A172 (cell line): Measurements from ENCODE around the gene ZBTB47. TPM values are rescaled to one million over a fixed set of nuclear protein-coding genes. Genes with fewer than 3 reads are reported as not detected.
A peak's percentile ranks its signal among the peaks of the same experiment; 100 is the strongest.

ENCODE experiments used
- DNase-seq: peaks from one replicate; pipeline ENCODE4 v3.0.0-alpha.2; 2015; ENCODE audit warnings: low spot score
- total RNA-seq: library from RNA; depleted of rRNA; stranded (reverse); fragments of >200 nt; shearing (Covaris generic); gene quantifications from 2 replicates; pipeline ENCODE4 v1.2.3, GENCODE V29; 2014

Gene ZBTB47
- total RNA-seq, 1 experiment from 2014 or later, result 17.9 TPM

DNA sequence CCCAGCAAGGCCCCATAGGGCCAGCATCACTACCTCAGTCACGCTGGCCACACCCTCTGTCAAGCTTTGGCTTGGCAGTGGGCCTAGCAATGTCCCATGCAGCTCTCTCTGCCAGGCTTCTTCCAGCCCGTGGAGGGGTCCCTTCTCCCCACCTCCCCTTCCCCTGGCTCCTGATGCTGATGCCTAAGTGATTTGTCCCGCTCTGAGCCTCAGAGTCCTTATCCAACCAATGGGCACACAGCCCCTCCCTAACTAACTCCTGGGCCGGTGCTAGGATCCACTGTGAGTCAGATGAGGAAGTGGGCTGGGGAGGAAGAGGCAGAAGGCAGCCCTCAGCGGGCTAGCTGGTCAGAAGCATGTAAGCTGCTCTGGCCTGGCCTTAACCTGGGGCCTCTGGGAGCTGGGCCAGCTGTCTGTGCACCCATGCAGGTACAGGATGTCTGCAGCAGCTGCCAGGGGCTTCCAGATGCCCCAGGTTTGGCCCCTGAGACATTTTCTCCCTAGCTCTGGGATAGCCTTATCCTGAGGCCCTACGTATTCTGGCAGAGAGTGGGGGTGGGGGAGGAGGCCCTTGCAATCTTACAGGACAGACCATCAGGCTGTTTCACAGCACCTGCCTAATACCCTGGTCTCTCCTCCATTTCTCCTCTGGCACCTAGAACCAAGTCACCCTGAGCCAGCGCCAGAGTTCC is 740 bp upstream of the ZBTB47 start:
- DNase-seq, result peak; percentile 88

DNA sequence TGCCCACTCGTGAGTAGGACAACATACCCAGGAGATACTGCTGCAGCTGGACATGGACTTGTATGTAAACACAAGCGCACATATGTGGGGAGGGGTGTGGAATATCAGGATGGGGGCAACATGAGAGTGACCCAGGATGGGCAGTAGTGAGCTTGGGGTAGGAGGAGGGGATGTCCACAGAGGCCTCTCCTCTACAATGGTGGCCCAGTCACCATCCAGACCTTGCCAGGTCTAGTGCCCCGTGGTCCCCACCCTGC is 266 bp upstream of the ZBTB47 start:
- peak; percentile 17 for DNase-seq

DNA sequence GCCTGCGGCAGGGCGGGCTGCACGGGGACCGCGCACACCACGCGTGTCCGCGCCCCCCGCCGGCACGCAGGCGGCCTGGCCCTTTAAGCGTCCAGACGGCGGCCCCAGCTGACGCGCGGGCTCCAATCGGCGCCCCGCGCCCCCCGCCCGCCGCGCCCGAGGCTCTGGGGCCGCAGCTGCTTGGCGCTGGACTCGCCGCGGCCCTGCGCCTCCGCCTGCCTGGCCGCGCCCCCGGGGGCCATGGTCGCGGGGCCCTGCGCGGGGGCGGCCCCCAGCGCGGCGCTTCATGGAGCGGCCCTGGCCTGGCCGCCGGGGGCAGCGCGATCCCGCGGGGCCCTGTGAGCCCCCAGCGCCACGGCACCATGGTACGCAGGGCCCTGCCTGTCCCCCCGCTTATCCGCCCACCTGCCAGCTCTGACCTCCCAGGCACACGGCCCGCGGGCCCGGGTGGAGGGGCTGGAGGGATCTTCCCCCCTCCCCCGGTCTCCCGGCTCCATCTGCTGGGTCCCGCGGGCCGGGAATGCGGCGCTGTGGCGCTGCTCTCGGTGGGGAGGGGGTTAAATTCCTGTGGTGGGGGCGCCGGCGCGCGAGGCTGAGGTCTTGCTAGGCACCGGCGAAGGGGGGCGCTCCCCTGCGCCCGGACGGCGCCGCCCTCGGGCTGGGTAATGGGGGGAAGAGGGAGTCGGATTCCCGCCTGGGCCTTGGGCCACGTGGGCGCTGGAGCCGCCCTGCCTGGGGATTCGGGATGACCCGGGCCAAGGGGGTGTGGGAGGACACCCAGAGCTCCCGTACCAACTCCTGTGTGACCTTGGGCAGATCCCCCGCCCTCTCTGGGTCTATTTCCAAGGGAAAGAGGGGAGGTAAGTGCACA is 1.1 kb downstream of the ZBTB47 start:
- DNase-seq, result peak; percentile 28

DNA sequence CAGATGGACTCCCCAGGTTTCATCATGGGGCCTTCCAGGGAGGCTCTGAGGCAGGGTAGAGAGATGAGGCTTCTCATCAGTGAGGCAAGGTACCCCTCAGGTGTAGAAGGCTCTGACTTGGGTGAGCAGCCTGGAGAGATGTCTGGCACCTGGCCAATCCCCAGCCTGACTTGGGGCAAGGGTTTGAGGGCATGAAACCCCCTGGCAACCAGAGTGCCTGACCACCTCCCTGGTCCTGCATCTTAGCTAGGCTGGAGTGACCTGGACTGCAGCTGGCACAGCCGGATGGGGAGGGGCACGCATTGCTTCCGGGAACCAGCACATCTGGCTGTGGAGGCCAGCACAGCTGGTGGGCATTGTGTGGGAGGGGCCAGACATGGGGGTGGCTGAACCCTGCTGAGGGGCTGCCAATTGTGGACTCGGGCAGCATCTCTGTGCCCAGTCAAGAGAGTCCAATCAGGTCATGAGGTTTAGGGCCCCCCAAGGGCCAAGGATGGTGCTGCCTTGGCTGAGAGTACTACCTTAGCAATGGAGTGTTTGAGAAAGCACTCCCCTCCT is 1.9 kb downstream of the ZBTB47 start:
- DNase-seq, result no peak

DNA sequence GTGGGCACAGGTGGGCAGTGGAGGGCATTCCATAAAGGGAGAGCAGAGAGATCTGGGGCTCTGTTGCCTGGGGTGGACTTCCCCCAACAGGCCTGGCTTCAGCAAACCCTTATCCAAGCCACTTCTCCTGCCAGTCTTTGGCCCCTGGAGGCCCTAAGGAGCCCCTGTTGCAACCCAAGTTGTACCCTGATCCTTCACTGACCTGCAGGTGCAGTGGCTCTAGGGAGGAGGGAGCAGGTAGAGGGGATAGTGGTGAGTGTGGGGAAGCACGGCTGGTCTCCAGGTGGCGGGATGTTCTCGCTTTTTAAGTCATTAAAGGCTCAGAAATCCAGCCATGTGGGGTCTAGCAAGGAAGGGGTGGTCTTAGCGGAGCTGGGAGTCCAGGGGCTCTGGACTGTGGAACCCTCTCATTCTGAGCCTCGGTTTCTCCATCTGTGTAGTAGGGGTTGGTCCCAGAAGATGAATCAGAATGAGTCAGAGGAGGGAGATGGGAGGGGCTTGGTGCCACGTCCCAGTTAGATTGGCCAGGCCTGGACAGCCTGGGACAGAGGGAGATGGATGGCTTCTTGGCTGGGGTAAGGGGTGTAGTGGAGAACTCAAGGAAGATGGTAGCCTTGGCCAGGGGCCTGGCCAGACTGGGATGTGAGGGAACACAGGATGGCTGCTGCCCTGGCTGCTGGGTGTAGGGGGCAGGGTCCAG is 2.6 kb downstream of the ZBTB47 start:
- DNase-seq, result peak; percentile 61

DNA sequence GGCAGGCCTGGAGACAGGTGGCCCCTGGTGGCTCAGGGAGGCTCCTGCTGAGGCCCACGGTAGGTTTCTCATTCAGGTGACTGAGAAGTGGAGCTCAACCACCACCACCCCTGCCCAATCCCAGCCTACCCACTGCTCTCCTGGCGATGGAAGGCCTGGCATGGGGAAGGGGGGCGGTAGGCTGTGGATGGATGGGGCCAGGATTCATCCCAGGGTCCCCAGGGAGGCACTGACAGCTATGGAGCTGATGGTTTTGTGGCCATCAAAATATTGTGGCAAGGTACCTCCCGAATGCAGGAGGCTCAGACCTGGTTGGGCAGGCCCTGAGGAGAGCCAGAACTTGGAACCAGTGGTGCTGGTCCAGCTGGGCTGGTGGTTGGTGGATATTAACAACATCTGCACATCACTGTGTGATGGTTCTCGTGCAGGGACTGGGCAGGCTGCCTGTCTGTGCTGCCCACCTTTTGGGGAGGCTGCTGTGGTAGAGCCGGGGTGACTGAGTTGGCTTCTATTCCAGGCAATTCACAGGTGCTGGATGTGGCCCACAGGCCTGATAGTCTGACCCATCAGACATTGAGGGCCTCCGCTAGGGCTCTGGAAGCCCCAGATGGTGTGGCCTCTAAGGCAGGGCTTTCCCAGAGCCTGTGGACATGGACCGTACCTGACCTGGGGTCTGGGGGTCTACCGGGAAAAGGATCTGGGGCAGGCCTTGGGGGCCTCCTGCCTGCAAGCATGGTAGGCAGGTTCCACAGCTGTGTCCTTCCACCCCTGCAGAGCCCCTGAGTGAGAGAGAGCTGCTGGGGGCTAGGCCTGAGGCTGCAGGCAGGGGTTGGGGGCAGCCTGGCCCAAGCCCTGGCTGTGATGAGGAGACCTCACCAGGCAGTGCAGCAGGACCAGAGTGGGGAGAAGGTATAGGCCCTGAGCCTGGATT is 3.4 kb downstream of the ZBTB47 start:
- no peak for DNase-seq

DNA sequence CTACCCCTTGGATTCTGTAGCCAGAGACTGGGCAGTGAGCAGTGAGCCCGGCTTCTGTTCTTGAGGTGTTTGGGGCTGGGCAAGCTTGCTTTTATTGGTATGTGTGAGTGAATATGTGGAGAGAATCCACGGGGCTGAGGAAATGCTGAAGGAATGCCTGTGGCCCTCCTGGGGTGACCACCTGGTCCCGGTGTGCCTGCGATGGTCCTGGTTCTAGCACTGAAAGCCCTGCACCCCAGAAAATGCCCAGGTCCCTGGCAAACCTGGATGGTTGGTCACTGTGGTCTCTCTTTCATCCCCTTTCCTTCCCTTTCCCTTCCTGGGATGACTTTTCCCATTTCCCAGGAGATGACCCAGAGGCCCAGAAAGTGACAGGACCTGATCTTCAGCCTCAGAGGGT is 4.2 kb downstream of the ZBTB47 start:
- no peak for DNase-seq

DNA sequence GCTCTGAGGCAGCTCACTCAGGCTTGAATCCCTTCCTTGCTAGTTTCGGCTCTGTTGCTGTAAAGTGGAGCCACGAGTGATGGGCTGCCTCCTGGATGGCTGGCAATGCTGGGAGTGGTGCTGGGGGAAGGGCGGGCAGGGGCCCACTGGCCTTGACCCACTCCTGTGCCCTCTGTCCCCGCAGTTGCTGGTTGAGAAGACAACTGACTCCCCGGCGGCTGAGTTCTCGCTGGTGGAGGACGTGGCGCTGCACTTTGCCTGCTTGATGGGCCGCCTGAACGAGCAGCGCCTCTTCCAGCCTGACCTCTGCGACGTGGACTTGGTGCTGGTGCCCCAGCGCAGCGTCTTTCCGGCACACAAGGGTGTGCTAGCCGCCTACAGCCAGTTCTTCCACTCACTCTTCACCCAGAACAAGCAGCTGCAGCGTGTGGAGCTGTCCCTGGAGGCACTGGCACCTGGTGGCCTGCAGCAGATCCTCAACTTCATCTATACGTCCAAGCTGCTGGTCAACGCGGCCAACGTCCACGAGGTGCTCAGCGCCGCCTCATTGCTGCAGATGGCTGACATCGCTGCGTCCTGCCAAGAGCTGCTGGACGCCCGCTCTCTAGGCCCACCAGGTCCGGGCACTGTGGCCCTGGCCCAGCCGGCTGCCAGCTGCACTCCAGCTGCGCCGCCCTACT is 4.7 kb downstream of the ZBTB47 start:
- no peak for DNase-seq

DNA sequence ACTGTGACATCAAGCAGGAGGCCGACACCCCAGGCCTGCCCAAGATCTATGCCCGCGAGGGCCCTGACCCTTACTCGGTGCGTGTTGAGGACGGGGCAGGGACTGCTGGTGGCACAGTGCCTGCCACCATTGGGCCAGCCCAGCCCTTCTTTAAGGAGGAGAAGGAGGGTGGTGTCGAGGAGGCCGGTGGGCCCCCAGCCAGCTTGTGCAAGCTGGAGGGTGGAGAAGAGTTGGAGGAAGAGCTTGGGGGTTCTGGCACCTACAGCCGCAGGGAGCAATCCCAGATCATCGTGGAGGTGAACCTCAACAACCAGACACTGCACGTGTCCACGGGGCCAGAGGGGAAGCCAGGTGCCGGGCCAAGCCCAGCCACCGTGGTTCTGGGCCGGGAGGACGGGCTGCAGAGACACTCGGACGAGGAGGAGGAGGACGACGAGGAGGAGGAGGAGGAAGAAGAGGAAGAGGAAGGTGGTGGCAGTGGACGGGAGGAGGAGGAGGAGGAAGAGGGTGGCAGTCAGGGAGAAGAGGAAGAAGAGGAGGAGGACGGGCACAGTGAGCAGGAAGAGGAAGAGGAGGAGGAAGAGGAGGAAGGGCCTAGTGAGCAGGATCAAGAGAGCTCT is 5.4 kb downstream of the ZBTB47 start:
- DNase-seq, result no peak

DNA sequence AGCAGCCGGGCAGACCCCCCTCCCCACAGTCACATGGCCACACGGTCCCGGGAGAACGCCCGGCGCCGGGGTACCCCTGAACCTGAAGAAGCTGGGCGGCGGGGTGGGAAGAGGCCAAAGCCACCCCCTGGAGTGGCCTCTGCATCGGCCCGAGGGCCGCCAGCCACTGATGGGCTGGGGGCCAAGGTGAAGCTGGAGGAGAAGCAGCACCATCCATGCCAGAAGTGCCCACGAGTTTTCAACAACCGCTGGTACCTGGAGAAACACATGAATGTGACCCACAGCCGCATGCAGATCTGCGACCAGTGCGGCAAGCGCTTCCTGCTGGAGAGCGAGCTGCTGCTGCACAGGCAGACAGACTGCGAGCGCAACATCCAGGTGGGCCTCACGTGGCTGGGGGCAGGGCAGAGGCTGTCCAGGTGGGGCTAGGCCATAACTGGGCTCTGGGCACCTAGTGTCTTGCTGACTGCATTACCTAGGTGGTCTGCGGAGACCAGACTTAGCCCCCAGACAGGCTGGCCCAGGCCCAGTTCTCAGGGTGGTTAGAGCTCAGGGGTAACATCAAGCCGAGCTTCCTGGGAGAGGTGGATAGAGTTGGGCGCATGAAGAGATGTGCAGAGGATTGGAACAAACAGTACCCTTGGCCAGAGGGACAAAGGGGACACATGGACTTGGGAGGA is 6.1 kb downstream of the ZBTB47 start:
- no peak for DNase-seq

DNA sequence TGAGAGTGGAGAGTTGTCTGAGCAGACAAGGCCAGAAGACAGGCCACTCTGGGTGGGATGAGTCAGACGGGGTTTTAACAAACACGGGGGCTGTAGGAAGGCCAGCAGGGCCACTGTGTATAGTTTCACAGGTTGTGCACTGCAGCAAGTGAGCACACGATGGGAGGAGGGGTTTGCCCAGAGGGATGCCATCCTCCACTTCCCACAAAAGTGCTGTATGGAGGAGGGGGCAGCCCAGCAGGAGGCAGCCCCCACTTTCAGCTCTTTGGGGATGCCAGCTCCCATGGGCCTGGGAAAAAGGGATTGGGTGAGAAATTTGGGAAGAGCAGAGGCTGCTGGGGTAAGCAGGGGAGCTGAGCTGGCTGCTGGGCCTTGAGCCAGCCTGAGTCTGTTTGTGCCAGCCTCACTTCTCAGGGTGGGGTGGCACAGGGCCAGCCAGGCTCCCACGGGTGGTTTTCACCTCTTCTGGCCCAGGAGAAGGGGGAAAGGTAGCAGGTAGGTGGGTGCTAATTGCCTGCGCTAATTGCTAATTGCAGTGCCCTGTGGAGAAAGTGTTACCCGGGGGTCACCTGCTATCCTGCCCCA is 6.7 kb downstream of the ZBTB47 start:
- DNase-seq, result no peak

DNA sequence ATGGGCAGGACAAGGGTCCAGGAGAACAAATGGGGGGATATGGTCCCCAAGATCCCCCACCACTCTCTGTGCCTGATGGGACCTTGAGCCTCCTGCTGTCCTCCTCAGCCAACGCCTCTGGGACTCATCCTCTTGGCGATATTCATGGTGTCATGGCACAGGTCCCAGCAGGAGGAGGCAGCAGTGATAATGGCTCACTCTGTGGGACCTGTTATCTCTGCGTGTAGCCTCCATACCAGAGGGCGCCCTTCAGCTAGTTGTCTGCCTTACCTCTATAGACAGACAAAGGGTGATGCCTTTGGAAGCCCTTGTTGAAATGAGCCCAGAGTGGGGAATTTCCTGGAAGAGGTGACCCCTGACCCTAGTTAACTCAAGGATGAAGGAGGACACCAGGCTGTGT is 7.4 kb downstream of the ZBTB47 start:
- DNase-seq, result no peak

DNA sequence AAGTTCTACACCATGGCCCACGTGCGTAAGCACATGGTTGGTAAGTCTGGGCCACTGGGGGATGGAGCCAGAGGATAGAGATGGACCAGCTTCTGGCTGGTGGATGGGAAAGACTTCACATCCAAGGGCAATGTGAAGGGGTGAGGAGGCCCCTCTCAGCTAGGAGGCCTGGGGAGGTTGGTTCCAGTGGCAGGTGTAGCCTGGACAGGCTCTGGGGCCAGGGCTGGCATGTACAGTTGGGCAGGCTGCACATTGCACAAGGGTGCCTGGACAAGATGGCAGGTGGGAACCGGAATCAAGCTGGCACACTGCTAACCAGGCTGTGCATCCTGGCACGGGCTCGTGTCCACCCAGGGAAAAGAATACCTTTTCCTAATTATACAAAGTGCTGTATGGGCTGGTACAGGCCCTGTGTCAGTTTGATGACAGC is 8.1 kb downstream of the ZBTB47 start:
- DNase-seq, result no peak

DNA sequence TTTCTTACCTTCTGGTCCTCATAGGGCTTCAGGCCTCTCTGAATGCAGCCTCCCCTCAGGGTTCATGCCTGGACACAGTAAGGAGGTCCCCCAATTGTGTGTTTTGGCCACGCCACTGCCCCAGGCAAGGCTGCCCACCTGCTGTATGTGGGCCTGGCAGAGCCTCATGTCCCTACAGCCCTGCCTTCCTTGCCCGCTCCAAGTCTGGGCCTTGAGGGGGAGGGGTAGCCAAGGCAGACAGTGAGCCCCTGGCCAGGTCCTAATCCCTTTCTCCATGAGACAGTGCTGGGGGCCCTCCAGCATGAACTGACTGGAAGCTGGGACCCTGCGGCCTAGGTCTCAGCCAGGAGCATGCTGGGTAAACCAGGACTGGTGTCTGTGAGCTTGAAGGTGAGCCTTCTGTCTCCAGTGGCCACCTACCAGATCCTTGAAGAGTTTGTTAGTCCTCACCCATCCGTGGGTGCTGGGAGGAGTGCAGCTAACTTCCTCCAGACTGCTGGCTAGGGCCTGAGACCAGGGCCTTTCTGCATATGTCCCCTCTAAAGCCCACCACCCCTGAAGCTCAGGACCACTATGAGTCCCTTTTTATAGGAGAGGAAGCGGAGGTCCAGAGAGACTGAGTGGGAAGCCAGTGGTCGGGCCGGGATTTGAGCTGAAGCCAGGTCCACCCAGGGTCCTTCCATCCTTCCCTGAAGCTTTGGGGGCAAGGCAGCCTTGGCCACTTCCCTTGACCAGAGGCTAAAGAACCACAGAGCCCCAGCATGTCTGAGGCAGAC is 8.7 kb downstream of the ZBTB47 start:
- DNase-seq, result no peak

DNA sequence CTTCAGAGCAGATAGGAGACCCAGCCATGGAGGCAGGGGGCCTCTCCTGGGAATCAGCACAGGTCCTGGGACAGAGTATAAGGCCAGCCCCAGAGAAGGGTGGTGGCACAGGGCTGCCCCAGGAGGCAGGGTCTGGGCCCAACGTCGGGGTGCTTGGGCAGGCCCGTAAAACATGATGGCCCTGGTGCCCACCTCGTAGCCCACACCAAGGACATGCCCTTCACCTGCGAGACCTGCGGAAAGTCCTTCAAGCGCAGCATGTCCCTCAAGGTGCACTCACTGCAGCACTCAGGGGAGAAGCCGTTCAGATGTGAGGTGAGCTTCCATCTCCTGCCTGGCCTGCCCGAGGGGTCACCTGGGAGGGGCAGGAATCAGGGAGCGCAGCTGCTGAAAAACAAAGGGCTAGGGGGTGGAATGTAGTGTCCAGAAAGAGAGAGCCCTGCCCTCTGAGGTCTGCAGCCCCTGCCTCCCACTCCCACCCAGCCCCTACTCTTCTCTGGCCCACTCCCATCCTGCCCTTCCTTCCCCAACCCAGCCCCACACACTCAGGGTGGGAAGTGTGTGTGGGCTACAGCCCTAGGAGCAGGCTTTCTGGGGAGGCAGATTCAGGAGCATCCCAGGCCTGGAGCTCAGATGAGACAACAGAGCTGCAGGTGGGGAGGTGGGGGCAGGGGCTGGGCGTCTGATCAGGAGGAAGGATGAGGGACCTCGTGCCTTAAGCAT is 9.5 kb downstream of the ZBTB47 start:
- no peak for DNase-seq

DNA sequence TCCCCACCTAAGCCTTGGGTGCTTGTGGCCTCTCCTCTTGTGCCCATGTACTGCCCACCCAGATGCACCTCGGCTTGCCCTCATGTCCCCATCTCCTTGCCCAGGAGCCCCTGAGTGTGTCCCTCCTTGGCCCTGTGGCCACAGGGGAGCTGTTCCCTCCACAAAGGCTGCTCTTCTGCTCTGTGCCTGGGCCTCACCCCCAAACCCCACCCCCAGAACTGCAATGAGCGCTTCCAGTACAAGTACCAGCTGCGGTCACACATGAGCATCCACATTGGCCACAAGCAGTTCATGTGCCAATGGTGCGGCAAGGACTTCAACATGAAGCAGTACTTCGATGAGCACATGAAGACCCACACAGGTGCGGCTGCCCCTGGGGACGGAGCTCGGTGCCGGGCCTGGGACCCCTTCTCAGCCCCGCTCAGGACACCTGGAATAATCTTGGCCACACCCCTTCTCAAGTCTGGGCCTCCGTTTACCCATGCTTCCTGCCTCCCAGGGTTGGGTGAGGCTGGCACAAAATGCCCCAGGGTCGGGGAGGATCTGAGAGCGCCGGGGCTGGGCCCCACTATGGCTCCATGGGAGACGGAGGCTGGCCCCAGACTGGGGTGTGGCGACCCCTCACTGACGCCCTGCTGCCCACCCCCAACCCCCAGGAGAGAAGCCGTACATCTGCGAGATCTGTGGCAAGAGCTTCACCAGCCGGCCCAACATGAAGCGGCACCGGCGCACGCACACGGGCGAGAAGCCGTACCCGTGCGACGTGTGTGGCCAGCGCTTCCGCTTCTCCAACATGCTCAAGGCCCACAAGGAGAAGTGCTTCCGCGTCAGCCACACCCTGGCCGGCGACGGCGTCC is 10.3 kb downstream of the ZBTB47 start:
- no peak for DNase-seq

DNA sequence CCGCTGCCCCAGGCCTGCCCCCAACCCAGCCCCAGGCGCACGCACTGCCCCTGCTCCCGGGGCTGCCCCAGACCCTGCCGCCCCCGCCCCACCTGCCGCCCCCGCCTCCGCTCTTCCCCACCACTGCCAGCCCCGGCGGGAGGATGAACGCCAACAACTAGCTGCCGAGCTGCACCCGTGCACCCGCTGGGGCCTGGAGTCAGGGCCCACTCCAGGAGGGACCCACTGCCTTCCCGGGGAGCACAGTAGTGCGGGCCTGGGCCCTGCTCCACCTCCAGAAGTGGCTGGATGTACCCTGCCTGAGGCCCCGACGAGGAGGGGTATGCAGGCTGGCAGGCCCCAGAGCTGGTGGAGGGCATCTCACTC is 10.9 kb downstream of the ZBTB47 start:
- DNase-seq, result no peak
